HFFc6 (cell line): Measurements from ENCODE around the gene OR11H6. TPM values are rescaled to one million over a fixed set of nuclear protein-coding genes. Genes with fewer than 3 reads are reported as not detected.

Source experiments
- DNase-seq: peaks from one replicate; pipeline ENCODE4 v3.0.0-alpha.2; 2018
- H3K27ac Mint-ChIP-seq: 2 replicates; pipeline ENCODE4 v1.8.0; 2020; ENCODE audit warnings: mild to moderate bottlenecking, mixed read lengths
- H3K27me3 Mint-ChIP-seq: 2 replicates; pipeline ENCODE4 v1.8.0; 2021; ENCODE audit warnings: mild to moderate bottlenecking, moderate library complexity, mixed read lengths; ENCODE audit not compliant: insufficient read depth
- H3K36me3 Mint-ChIP-seq: 2 replicates; pipeline ENCODE4 v1.8.0; 2021; ENCODE audit warnings: low read depth, mixed read lengths
- H3K4me1 Mint-ChIP-seq: 2 replicates; pipeline ENCODE4 v1.8.0; 2020; ENCODE audit warnings: low read depth, mixed read lengths
- H3K4me3 Mint-ChIP-seq: 2 replicates; pipeline ENCODE4 v1.8.0; 2020; ENCODE audit warnings: mild to moderate bottlenecking, moderate library complexity, mixed read lengths
- H3K9me3 Mint-ChIP-seq: 2 replicates; pipeline ENCODE4 v1.8.0; 2020; ENCODE audit warnings: mild to moderate bottlenecking, mixed read lengths
- CTCF ChIP-seq: fragments of 200-600 bp; sonication (generic); IDR thresholded peaks from 2 replicates; pipeline ENCODE4 v1.5.0; 2021; ENCODE audit warnings: antibody characterized with exemption, mild to moderate bottlenecking
- total RNA-seq, 6 experiments: library from RNA; stranded (reverse); fragmentation: NEBNext Ultra II Directional; extraction: Animal tissue kit (Norgen Biotek cat#: 25700); gene quantifications; 2 replicates in 1 of 6; 3 replicates in 5 of 6; pipeline ENCODE4 v1.2.3, GENCODE V29; 2021

The OR11H6 gene
- total RNA-seq, 6 experiments from 2014 or later, result not detected

GRCh38 chr14:20274062-20274461 is 50.6 kb downstream of the OR11H6 start:
- Mint-ChIP-seq H3K4me3 (no peak overlapping the region), H3K9me3 (peaks cover 32% of the 10 kb centered on the region), H3K27ac (no peak overlapping the region), H3K4me1 (peaks cover 7% of the 10 kb centered on the region), H3K27me3 (no peaks in the 10 kb centered on the region), H3K36me3 (peaks cover 41% of the 10 kb centered on the region)
- no peak for DNase-seq
- no peak for TF ChIP-seq CTCF

Other genes with a start within 250 kb of the OR11H6 start
- gene OR4K15, start 248.1 kb upstream of the OR11H6 start, total RNA-seq, result not detected
- gene OR4Q2, start 221.5 kb upstream of the OR11H6 start, total RNA-seq, result not detected
- gene OR4K14, start 204.4 kb upstream of the OR11H6 start, total RNA-seq, result not detected
- not detected for gene OR4K13, start 187.7 kb upstream of the OR11H6 start, total RNA-seq
- gene OR4L1, start 163.7 kb upstream of the OR11H6 start, total RNA-seq, result not detected
- not detected for gene OR4K17, start 113.0 kb upstream of the OR11H6 start, total RNA-seq
- not detected for gene OR4N5, start 84.9 kb upstream of the OR11H6 start, total RNA-seq
- not detected for gene OR11G2, start 32.8 kb upstream of the OR11H6 start, total RNA-seq
- gene OR11H7, start 5.3 kb downstream of the OR11H6 start, total RNA-seq, result not detected
- not detected for gene OR11H4, start 15.6 kb downstream of the OR11H6 start, total RNA-seq
- gene TTC5, start 82.2 kb downstream of the OR11H6 start, total RNA-seq, result 10 to 100 TPM; 21.3 to 27.1 (median 23.3) TPM
- gene CCNB1IP1, start 109.6 kb downstream of the OR11H6 start, total RNA-seq, result 10 to 100 TPM; 17.6 to 24.0 (median 20.3) TPM
- 10 to 100 TPM; 15.7 to 22.9 (median 22.0) TPM for gene PARP2, start 119.9 kb downstream of the OR11H6 start, total RNA-seq
- 10 to 100 TPM; 11.6 to 16.1 (median 13.7) TPM for gene TEP1, start 189.8 kb downstream of the OR11H6 start, total RNA-seq
- under 1 TPM in 1 of 6 experiments, not detected in 5; 0.05 TPM for gene KLHL33, start 212.5 kb downstream of the OR11H6 start, total RNA-seq
- gene OSGEP, start 231.1 kb downstream of the OR11H6 start, total RNA-seq, result 10 to 100 TPM; 26.4 to 33.8 (median 30.7) TPM
- 100 to 1,000 TPM; 161 to 189 (median 184) TPM for gene APEX1, start 231.5 kb downstream of the OR11H6 start, total RNA-seq
- gene PIP4P1, start 237.7 kb downstream of the OR11H6 start, total RNA-seq, result 10 to 100 TPM; 17.0 to 20.3 (median 19.2) TPM
- 10 to 100 TPM; 19.8 to 32.3 (median 25.7) TPM for gene PNP, start 245.7 kb downstream of the OR11H6 start, total RNA-seq